ENCODE measurements around the gene DZANK1.

DNA sequence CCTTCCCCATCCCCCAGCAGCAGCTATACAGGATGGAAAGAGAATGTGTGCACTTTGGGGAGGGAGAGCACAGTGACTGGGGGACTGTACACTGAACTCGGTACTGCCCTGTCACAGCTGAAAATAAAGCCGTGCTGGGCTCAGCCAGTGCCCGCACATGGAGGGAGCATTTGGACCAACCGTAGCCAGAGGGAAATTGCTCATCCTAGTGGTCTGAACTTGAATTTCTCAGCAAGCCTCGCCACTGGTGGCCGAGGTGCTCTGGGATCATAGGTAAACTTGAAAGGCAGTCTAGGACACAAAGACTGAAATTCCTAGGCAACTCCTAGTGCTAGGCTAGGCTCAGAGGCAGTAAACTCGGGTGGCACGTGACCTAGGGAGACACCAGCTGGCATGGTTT lies 61.0 kb downstream of the DZANK1 start:
- TF ChIP-seq, protein P1, sequence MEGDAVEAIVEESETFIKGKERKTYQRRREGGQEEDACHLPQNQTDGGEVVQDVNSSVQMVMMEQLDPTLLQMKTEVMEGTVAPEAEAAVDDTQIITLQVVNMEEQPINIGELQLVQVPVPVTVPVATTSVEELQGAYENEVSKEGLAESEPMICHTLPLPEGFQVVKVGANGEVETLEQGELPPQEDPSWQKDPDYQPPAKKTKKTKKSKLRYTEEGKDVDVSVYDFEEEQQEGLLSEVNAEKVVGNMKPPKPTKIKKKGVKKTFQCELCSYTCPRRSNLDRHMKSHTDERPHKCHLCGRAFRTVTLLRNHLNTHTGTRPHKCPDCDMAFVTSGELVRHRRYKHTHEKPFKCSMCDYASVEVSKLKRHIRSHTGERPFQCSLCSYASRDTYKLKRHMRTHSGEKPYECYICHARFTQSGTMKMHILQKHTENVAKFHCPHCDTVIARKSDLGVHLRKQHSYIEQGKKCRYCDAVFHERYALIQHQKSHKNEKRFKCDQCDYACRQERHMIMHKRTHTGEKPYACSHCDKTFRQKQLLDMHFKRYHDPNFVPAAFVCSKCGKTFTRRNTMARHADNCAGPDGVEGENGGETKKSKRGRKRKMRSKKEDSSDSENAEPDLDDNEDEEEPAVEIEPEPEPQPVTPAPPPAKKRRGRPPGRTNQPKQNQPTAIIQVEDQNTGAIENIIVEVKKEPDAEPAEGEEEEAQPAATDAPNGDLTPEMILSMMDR (IDR thresholded peaks at IDR 0.05; ENCODE audit: insufficient read depth, low read length, poor library complexity, severe bottlenecking), result no peak
- no peak for TF ChIP-seq EZH2phosphoT487 (conservative IDR thresholded peaks at IDR 0.05; ENCODE audit: low read length)
